T1000 (cell line): ENCODE data around the gene FZD10.

Experiments
- DNase-seq: peaks from one replicate; lab custom pipeline; 2025; ENCODE audit warnings: mixed read lengths; lab: John Stamatoyannopoulos, UW

FZD10 gene

DNA sequence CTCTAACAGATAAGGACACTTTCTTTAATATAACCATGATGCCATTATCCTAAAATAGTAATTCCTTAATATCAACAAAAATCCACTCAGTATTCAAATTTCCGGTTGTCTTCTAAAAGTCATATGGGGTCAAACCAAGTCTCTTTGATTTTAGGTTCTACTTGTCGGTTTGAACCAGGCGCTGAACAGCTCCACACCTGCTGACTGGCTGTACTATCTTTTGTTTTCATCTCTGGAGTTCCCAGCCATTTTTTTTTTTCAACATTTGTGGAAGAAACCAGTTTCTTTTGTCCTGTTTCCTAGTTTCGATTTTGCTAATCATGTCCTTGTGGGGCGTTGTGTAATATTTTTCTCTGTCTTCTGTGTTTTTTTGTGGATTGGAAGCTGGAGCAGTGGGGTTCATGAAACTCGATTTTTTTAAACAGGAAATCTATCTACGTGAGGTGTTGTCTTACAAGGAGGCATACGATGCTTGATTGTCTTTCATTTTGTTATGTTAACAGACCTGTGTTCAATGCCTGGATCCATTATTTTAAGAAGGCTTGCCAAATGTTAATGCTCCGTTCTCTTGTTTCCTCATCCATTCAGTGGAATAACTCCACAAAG is 50.2 kb downstream of the FZD10 start:
- no peak for DNase-seq

DNA sequence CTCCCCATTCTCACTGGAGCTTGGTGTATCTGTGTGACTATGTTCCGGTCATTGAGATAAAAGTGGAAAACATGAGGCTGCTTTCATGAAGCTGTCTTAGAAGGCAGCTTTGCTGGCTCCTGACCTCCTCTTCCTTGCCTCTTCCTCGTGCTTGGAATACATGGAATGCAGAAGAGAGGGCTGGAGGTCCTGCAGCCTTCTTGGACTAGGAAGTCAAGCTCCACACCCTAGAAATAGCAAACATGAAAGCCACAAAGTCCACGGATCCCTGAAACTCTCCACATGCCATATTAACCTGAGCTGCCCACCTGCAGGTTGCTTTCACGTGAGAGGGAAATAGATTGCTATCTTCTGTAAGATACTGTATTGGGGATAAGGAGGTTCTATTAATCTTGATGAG is 51.0 kb downstream of the FZD10 start:
- no peak for DNase-seq

DNA sequence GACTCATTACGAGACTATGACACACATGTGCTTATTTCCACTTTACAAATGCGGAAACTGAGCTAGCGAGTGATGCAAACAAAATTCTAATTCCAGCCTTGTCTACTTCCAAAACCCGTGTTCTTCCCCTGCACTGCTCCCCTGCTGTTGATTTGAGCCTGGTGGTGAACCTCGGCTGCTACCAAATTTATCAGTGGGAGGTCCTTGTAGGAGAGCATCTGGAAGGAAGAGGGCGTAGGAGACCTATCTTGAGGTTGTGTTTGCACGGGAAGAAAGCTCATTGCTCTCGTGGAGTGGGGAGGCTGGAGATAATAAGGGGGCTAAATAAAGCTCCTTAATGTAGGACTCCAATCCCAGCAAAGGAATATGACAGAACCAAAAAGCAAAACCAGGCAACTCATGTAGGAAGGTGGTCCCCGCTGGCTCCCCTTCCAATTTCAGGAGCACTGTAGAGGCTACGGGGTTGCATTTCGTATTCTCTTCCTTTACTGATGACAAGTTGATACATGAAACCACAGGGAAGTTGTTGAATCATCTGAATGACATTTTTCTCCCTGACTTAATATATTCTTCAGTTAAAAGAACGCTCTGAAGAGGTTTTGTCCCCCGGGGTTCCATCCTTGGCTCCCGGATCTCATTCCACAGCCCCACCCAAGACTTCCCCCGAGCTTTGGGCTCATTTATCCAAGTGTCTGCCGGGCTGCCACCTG is 52.6 kb downstream of the FZD10 start:
- no peak for DNase-seq
